ENCODE results near the gene KCNMB4.

Gene KCNMB4

GRCh38 chr12:70355972-70356371 is 10.1 kb upstream of the KCNMB4 start:
- peaks cover 4% of the 10 kb centered on the region; the same call in 1 of the 2 replicates for H3K36me3 ChIP-seq (replicated peaks)

GRCh38 chr12:70359458-70360197 is 6.5 kb upstream of the KCNMB4 start:
- H3K36me3 ChIP-seq (replicated peaks) = no peaks in the 10 kb centered on the region
- H3K9me3 ChIP-seq = no peaks in the 10 kb centered on the region
- peaks cover 8% of the 10 kb centered on the region for H3K4me1 ChIP-seq
- in situ Hi-C loops (cut with MboI; ENCODE audit: low sequenced_read_pairs) = no loop called here
- H3K27me3 ChIP-seq (ENCODE audit: low read depth) = no peaks in the 10 kb centered on the region; the same call in 1 of the 2 replicates
- DNase-seq (ENCODE audit: low spot score in 2 of 2) = no peak
- H3K4me3 ChIP-seq = no peak overlapping the region

More at GRCh38 chr12:70355972-70356371, 10.1 kb upstream of the KCNMB4 start:
- Histone ChIP-seq H3K27me3 (ENCODE audit: low read depth) (no peaks in the 10 kb centered on the region), H3K9me3 (no peaks in the 10 kb centered on the region), H3K4me1 (peaks cover 8% of the 10 kb centered on the region), H3K4me3 (no peak overlapping the region)
- in situ Hi-C loops (cut with MboI; ENCODE audit: low sequenced_read_pairs) = no loop called here
- no peak for DNase-seq (ENCODE audit: low spot score in 2 of 2)

- Histone ChIP-seq H3K4me3 (no peak overlapping the region), H3K36me3 (replicated peaks) (no peaks in the 10 kb centered on the region), H3K27me3 (ENCODE audit: low read depth) (no peaks in the 10 kb centered on the region; the same call in 1 of the 2 replicates), H3K9me3 (no peaks in the 10 kb centered on the region), H3K4me1 (peaks cover 12% of the 10 kb centered on the region)
- DNase-seq (ENCODE audit: low spot score in 2 of 2) = no peak
- in situ Hi-C loops (cut with MboI; ENCODE audit: low sequenced_read_pairs) = no loop called here
These were observed 5.9 kb upstream of the KCNMB4 start for GRCh38 chr12:70360218-70360617.

GRCh38 chr12:70364695-70365397 is 1.2 kb upstream of the KCNMB4 start:
- Histone ChIP-seq H3K9me3 (no peaks in the 10 kb centered on the region), H3K4me1 (peaks cover 17% of the 10 kb centered on the region), H3K27me3 (ENCODE audit: low read depth) (no peaks in the 10 kb centered on the region; the same call in 1 of the 2 replicates), H3K36me3 (replicated peaks) (no peaks in the 10 kb centered on the region), H3K4me3 (peak overlapping the region; percentile 52)
- in situ Hi-C loops (cut with MboI; ENCODE audit: low sequenced_read_pairs) = no loop called here
- peak in 1 of 2 experiments; percentile 27 for DNase-seq (ENCODE audit: low spot score in 2 of 2)

GRCh38 chr12:70365398-70365647 is 767 bp upstream of the KCNMB4 start:
- no peak for DNase-seq (ENCODE audit: low spot score in 2 of 2)
- no peaks in the 10 kb centered on the region for H3K36me3 ChIP-seq (replicated peaks)
- in situ Hi-C loops (cut with MboI; ENCODE audit: low sequenced_read_pairs) = no loop called here
- H3K9me3 ChIP-seq = no peaks in the 10 kb centered on the region
- peaks cover 15% of the 10 kb centered on the region for H3K4me1 ChIP-seq
- H3K4me3 ChIP-seq = peak overlapping the region; percentile 52
- no peaks in the 10 kb centered on the region; the same call in 1 of the 2 replicates for H3K27me3 ChIP-seq (ENCODE audit: low read depth)

- peak overlapping the region; percentile 70 for H3K4me3 ChIP-seq
- H3K36me3 ChIP-seq (replicated peaks) = no peaks in the 10 kb centered on the region
- in situ Hi-C loops (cut with MboI; ENCODE audit: low sequenced_read_pairs) = no loop called here
- no peaks in the 10 kb centered on the region for H3K9me3 ChIP-seq
- no peaks in the 10 kb centered on the region; the same call in 1 of the 2 replicates for H3K27me3 ChIP-seq (ENCODE audit: low read depth)
- DNase-seq (ENCODE audit: low spot score in 2 of 2) = peak; percentile 43 to 63
- H3K4me1 ChIP-seq = peaks cover 11% of the 10 kb centered on the region
These were observed 629 bp downstream of the KCNMB4 start for GRCh38 chr12:70366581-70367257.

- H3K4me3 ChIP-seq = peak overlapping the region; percentile 70
- peak in 1 of 2 experiments; percentile 12 for DNase-seq (ENCODE audit: low spot score in 2 of 2)
- no peaks in the 10 kb centered on the region; the same call in 1 of the 2 replicates for H3K27me3 ChIP-seq (ENCODE audit: low read depth)
- in situ Hi-C loops (cut with MboI; ENCODE audit: low sequenced_read_pairs) = no loop called here
- H3K9me3 ChIP-seq = no peaks in the 10 kb centered on the region
- H3K36me3 ChIP-seq (replicated peaks) = no peaks in the 10 kb centered on the region
- H3K4me1 ChIP-seq = peaks cover 11% of the 10 kb centered on the region
These were observed 1.4 kb downstream of the KCNMB4 start for GRCh38 chr12:70367258-70368141.

- Histone ChIP-seq H3K9me3 (no peaks in the 10 kb centered on the region), H3K27me3 (ENCODE audit: low read depth) (no peaks in the 10 kb centered on the region), H3K36me3 (replicated peaks) (no peaks in the 10 kb centered on the region), H3K4me3 (no peak overlapping the region), H3K4me1 (peaks cover 6% of the 10 kb centered on the region; the same call in 1 of the 2 replicates)
- in situ Hi-C loops (cut with MboI; ENCODE audit: low sequenced_read_pairs) = no loop called here
- no peak for DNase-seq (ENCODE audit: low spot score in 2 of 2)
These were observed 6.8 kb downstream of the KCNMB4 start for GRCh38 chr12:70372881-70373280.

- no peak for DNase-seq (ENCODE audit: low spot score in 2 of 2)
- in situ Hi-C loops (cut with MboI; ENCODE audit: low sequenced_read_pairs) = no loop called here
- Histone ChIP-seq H3K36me3 (replicated peaks) (no peaks in the 10 kb centered on the region), H3K27me3 (ENCODE audit: low read depth) (no peaks in the 10 kb centered on the region), H3K9me3 (peaks cover 7% of the 10 kb centered on the region; the same call in 1 of the 2 replicates), H3K4me1 (peaks cover 19% of the 10 kb centered on the region), H3K4me3 (no peak overlapping the region)
These were observed 13.8 kb downstream of the KCNMB4 start for GRCh38 chr12:70379846-70380245.

GRCh38 chr12:70383484-70383883 is 17.4 kb downstream of the KCNMB4 start:
- in situ Hi-C loops (cut with MboI; ENCODE audit: low sequenced_read_pairs) = no loop called here
- peak in 1 of 2 experiments; percentile 9 for DNase-seq (ENCODE audit: low spot score in 2 of 2)

GRCh38 chr12:70383886-70384285 is 17.8 kb downstream of the KCNMB4 start:
- in situ Hi-C loops (cut with MboI; ENCODE audit: low sequenced_read_pairs) = no loop called here
- Histone ChIP-seq H3K4me1 (peaks cover 19% of the 10 kb centered on the region), H3K9me3 (0 out of 2 replicates have a peak, but pooled peaks cover 2% of the 10 kb centered on the region), H3K27me3 (ENCODE audit: low read depth) (no peaks in the 10 kb centered on the region), H3K4me3 (no peak overlapping the region), H3K36me3 (replicated peaks) (no peaks in the 10 kb centered on the region)
- peak; percentile 47 to 80 for DNase-seq (ENCODE audit: low spot score in 2 of 2)

More at GRCh38 chr12:70383484-70383883, 17.4 kb downstream of the KCNMB4 start:
- peaks cover 4% of the 10 kb centered on the region; the same call in 1 of the 2 replicates for H3K9me3 ChIP-seq
- no peak overlapping the region for H3K4me3 ChIP-seq
- no peaks in the 10 kb centered on the region for H3K36me3 ChIP-seq (replicated peaks)
- H3K4me1 ChIP-seq = peaks cover 19% of the 10 kb centered on the region
- H3K27me3 ChIP-seq (ENCODE audit: low read depth) = no peaks in the 10 kb centered on the region

GRCh38 chr12:70386771-70387170 is 20.7 kb downstream of the KCNMB4 start:
- no peaks in the 10 kb centered on the region for H3K27me3 ChIP-seq (ENCODE audit: low read depth)
- H3K9me3 ChIP-seq = no peaks in the 10 kb centered on the region
- peaks cover 19% of the 10 kb centered on the region for H3K4me1 ChIP-seq
- H3K4me3 ChIP-seq = no peak overlapping the region
- no peaks in the 10 kb centered on the region for H3K36me3 ChIP-seq (replicated peaks)
- in situ Hi-C loops (cut with MboI; ENCODE audit: low sequenced_read_pairs) = no loop called here
- no peak for DNase-seq (ENCODE audit: low spot score in 2 of 2)

- in situ Hi-C loops (cut with MboI; ENCODE audit: low sequenced_read_pairs) = no loop called here
- Histone ChIP-seq H3K4me1 (no peaks in the 10 kb centered on the region), H3K27me3 (ENCODE audit: low read depth) (no peaks in the 10 kb centered on the region), H3K4me3 (no peak overlapping the region), H3K36me3 (replicated peaks) (no peaks in the 10 kb centered on the region), H3K9me3 (no peaks in the 10 kb centered on the region)
- no peak for DNase-seq (ENCODE audit: low spot score in 2 of 2)
These were observed 23.6 kb downstream of the KCNMB4 start for GRCh38 chr12:70389678-70390077.

Measured in HAP-1 (cell line).